Activated CD4-positive, CD25-positive, alpha-beta regulatory T cell treated with anti-CD3 and anti-CD28 coated beads, Interleukin-2, amount 50 U/mL, for 24 hours (primary cell): Measurements from ENCODE around the gene EPC2.
A peak's percentile ranks its signal among the peaks of the same experiment; 100 is the strongest.

Experiments used
- ATAC-seq, 2 donors: fragments of 150-1000 bp; cut with Tn5 transposase; one replicate each; pipeline ENCODE4 v1.10.0; 2021; ENCODE audit warnings: mild to moderate bottlenecking in 1 of 2, moderate library complexity in 1 of 2

The EPC2 gene

DNA sequence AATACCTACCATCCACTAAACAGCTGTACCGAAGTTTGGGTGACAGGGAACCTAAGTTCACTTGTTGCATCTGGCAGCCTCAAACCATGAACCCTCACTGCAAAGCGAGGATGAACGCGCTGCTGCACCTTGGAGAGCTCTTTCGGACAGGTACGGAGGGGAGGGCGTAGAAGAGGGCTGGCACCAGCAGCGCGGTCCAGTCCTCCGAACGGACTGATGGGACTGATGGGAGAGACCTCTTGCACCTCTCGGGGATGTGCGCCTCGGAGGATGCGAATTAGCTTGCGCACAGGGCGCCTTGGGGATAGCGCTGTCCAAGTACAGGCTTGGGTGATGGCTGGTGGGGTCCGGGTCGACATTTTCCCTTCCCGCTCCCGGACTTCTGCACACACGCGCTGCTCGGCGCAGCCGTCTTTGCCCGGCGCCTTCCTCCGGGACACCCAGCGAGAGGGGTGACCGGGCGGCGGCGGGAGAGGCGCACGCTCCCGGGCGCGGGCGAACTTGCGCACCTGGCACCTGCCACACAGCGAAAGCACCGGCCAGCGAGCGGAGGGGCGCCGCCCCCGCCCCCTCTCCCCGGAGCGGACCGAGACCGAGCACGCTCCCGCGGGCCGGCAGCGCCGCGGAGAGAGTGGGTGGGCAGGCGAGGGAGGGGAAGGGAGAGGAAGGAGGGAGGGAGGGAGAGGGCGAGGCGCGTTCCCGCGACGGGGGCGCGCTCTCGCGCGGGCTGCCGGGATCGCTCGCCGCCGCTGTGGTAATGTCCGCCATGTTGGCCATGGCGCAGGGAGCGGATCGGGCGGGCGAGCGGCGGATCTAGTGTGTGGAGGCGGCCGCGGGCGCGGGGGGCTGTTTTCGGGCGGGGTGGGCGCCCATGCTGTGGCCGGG is at the start of gene EPC2:
EPC2 (plus strand) TSS at position 754 of the 885 bp plus-strand sequence. CDS start 267 bp downstream, outside the sequence.
- ATAC-seq = peak; percentile 50 to 51

GRCh38 chr2:148596018-148596417 is 48.5 kb upstream of the EPC2 start:
- ATAC-seq = no peak

GRCh38 chr2:148599109-148599991 is 45.2 kb upstream of the EPC2 start:
- no peak for ATAC-seq

DNA sequence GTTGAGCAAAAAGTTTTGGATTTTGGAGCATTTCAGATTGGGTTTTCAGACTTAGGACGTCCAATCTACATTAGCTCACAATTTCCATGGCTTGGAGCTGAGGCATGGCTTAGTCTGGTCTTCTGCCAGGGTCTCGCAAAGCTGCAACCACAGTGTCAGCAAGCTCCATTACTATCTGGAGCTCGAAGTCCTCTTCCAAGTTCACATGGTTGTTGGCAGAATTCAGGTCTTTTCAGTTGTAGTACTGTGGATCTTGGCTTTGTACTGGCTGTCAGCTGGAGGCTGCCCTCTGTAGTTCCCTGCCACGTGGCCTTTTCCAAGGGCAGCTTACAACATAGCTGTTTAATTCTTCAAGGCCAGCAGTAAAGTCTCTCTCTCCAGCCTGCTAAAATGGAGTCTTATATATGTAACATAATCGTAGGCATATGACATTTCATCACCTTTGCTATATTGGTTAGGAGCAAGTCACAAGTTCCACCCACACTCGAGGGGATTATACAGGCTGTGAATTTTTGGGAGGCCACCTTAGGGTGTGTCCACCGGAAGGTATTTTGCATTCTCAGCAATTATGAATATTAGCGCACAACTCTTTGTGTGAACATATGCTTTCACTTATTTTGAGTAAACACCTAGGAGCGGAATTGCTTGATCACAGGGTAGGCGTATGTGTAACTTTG is 41.5 kb upstream of the EPC2 start:
- ATAC-seq = peak; percentile 34 to 50

GRCh38 chr2:148603562-148603920 is 41.0 kb upstream of the EPC2 start:
- peak; percentile 88 to 92 for ATAC-seq

- ATAC-seq = no peak
Measured at GRCh38 chr2:148604927-148605326, 39.6 kb upstream of the EPC2 start.

DNA sequence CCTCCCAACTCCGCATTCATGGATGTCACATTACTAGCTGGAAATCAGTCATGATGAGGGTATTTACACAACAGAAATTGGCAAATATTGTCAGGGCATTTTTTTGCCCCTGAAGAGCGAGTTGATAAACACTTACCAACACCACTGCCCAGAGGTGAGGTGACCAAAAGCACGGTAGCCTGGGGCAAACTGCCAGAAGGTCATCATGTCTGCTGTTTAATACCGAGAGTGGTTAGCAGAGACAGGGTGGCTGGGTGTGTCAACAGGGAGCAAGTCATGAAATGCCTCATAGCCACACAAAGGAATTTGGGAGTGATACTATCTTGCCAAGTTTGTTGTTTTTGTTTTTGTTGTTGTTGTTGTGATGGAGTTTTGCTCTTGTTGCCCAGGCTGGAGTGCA is 37.0 kb upstream of the EPC2 start:
- no peak for ATAC-seq

DNA sequence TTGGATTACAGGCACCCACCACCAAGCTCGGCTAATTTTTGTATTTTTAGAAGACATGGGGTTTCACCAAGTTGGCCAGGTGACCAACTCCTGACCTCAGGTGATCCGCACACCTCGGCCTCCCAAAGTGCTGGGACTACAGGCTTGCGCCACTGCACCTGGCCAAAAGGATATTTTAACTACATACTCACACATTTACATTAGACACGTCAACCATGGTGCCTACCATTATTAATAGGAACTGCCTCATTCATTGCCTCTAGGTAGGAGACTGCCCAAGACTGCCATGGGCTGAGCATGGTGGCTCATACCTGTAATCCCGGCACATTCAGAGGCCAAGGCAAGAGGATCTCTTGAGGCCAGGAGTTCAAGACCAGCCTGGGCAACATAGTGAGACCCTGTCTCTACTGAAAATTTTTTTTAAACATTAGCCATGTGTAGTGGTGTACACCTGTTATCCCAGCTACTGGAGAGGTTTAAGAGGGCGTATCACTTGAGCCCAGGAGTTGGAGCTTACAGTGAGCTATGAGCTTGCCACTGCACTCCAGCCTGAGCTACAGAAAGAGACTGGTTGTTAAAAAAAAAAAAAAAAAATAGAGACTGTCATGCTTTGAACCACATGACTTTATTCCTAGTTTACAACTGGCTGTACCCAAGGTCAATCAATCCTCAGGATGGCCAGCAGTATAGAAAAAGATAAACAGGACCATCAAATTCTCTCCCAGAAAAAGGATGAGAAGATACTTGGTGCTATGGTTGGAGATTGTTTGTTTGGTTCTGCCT is 31.1 kb upstream of the EPC2 start:
- no peak for ATAC-seq

DNA sequence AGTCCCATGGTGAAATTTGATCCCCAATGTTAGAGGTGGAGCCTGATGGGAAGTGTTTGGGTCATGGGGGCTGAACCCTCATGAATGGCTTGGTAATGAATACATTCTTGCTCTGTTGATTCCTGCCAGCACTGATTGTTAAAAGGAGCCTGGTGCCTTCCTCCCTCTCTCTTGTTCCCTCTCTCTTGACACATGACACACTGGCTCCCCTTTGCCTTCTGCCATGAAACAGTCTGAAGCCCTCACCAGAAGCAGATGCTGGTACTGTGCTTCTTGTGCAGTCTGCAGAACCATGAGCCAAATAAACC is 30.6 kb upstream of the EPC2 start:
- ATAC-seq = peak in 1 of 2 donors; percentile 23

DNA sequence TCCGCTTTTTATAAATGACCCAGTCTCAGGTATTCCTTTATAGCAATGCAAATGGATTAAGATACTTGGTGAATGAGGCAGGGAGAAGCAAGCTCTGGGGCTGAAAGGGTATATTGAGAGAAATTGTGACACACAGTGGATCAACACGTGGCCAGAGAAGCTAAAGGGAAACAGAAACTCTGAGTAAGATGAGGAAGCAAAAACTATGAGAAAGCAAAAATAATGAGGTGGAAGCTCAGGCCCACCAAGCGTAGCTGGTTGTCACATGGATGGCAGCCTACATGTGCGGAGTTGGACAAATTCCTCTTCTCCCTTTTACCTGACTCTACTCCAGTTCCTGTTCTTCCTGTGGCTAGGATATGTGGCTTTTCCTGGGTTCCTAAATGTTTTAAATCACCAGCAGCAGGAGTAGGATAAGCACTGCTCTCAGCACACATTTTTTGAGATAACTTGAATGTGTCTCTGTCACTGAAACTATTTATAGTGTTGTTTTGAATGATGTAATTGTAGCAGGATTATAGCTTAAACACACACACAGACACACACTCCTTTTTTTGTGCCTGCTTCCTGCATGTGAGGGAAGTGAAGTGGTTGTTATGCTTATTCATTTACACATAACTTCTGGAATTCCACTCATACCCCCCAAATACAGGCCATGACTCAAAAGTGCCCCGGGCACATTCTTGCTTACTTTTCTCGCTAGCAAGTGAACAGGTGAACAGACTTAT is 30.1 kb upstream of the EPC2 start:
- peak; percentile 78 to 80 for ATAC-seq

- no peak for ATAC-seq
Measured at GRCh38 chr2:148615381-148615841, 29.1 kb upstream of the EPC2 start.

DNA sequence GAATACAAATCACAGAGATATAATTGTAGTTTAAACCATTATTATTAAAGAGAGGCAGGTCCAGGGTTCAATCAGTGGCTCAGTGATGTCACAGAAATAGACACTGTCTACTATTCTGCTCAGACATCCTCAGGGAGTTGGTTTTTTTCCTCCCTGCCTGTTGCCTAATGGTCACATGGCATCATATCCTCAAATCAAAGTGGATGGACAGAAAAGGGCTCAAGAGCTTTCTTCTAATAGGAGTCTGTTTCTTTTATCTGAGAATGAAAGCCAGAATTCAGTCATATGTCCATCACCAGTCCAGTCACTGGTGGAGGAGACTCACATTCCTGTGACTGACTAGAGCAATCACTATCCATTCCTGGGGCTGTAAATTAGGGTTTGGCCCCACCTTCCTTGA is 27.9 kb upstream of the EPC2 start:
- ATAC-seq = no peak

GRCh38 chr2:148617219-148617618 is 27.3 kb upstream of the EPC2 start:
- ATAC-seq = no peak

- no peak for ATAC-seq
Measured at GRCh38 chr2:148619560-148620195, 24.9 kb upstream of the EPC2 start.

GRCh38 chr2:148622366-148622765 is 22.2 kb upstream of the EPC2 start:
- no peak for ATAC-seq

DNA sequence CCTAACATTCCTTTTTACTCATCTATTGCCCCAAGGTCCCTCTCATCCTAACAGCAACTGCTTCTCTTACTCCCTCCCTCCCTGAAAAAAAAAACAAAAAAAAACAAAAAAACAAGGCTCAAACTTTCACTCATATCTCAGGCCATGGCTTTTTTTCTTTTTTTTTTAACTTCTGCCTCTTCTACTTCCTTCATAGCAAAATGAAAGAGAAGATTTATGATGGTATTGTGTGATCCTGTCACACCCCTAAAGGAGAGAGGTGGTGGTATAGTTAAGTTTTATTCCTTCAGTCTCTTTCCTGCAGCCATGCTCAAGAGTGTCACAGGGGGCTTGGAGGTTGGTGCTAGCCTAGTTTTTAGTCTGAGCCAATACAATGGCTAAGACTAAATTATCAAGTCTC is 21.5 kb upstream of the EPC2 start:
- no peak for ATAC-seq

GRCh38 chr2:148627224-148627623 is 17.3 kb upstream of the EPC2 start:
- ATAC-seq = no peak

DNA sequence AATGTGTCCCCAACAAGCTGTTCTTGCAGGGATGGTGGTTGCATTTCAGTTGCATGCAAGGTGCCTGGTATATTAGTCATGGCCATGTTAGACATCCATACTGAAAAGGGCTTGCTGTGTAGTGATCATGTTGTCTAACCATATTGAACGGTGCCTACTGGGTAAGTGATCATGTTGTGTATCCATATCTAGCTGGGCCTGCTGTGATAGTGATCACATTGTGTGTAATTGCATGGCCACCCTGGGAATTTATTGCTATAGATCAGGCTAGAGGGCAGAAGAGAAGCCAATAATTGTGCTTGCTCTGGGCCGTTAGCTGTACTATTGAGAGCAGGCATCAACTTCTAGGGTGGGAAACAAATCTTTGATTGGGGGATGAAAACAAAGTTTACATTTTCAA is 9.8 kb upstream of the EPC2 start:
- ATAC-seq = no peak

- no peak for ATAC-seq
Measured at GRCh38 chr2:148638543-148638942, 6.0 kb upstream of the EPC2 start.

GRCh38 chr2:148640767-148641166 is 3.8 kb upstream of the EPC2 start:
- ATAC-seq = no peak

DNA sequence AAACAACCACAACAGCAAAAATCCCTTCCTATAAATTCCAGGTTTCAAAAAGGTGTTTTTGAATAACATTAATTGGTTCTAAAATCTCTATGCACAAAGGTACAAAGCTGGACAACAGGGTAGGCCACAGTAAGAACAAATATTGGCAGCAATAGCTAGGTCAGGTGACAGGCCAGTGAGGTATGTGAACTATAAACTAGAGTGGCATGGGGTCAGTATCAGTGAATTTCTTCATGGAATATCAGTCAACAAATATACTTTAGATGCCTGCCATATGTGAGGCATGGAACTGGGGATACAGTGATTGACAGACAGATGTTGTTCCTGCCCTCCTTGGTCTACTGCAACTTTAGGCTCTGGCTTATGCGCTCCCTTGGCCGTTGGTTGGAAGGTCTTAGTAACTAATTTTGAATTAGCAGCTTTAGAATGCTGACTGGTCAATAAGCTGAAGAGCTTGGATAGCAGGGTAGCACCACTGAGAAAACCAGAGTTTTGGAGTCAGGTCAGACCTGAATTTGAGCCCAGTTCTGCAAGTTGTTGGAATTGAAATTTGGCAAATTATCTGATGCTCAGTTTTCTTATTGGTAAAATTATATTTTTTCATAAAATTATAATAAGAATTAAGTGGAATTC is 2.3 kb upstream of the EPC2 start:
- no peak for ATAC-seq
